ENCODE measurements around the gene CYBC1.

GRCh38 chr17:82405051-82405450 is 45.5 kb downstream of the CYBC1 start:
- TF ChIP-seq CTCF (conservative IDR thresholded peaks at IDR 0.05 in 1 of 2, IDR thresholded peaks at IDR 0.05 in 1 of 2; ENCODE audit: low read depth in 1 of 2, low read length in 2 of 2) (no peak), EZH2 (IDR thresholded peaks at IDR 0.05; ENCODE audit: low read length, missing control alignments) (no peak)

Measured in fibroblast of lung (primary cell).